Measurements from ENCODE around the gene ODR4.
A peak's percentile ranks its signal among the peaks of the same experiment; 100 is the strongest.
"Not testable (repeated sequence)": the region's sequence is repeated elsewhere in the genome, so short reads cannot be mapped to it uniquely, and the experiment has no call there.

Gene ODR4

GRCh38 chr1:186420923-186421322 is 45.3 kb downstream of the ODR4 start:
- no peak for DNase-seq (ENCODE audit: low spot score)
- peak; percentile 12 for FAIRE-seq

GRCh38 chr1:186421446-186421845 is 45.8 kb downstream of the ODR4 start:
- FAIRE-seq = no peak
- no peak for DNase-seq (ENCODE audit: low spot score)

GRCh38 chr1:186424539-186424938 is 48.9 kb downstream of the ODR4 start:
- DNase-seq (ENCODE audit: low spot score) (no peak), FAIRE-seq (no peak)

- FAIRE-seq (no peak), DNase-seq (ENCODE audit: low spot score) (no peak)
These were observed 50.5 kb downstream of the ODR4 start for GRCh38 chr1:186426118-186426517.

- no peak for DNase-seq (ENCODE audit: low spot score)
- no peak for FAIRE-seq
These were observed 53.4 kb downstream of the ODR4 start for GRCh38 chr1:186429017-186429416.

- DNase-seq (ENCODE audit: low spot score) (no peak), FAIRE-seq (no peak)
These were observed 59.7 kb downstream of the ODR4 start for GRCh38 chr1:186435336-186435735.

GRCh38 chr1:186438567-186438966 is 62.9 kb downstream of the ODR4 start:
- no peak for DNase-seq (ENCODE audit: low spot score)
- FAIRE-seq = no peak

GRCh38 chr1:186440584-186440983 is 64.9 kb downstream of the ODR4 start:
- no peak for FAIRE-seq

GRCh38 chr1:186442651-186443375 is 67.2 kb downstream of the ODR4 start:
- DNase-seq (ENCODE audit: low spot score) (no peak), FAIRE-seq (no peak)

More at GRCh38 chr1:186440584-186440983, 64.9 kb downstream of the ODR4 start:
- DNase-seq (ENCODE audit: low spot score) = peak; percentile 25

- no peak for FAIRE-seq
- DNase-seq (ENCODE audit: low spot score) = no peak
These were observed 68.0 kb downstream of the ODR4 start for GRCh38 chr1:186443638-186444037.

GRCh38 chr1:186446152-186446551 is 70.5 kb downstream of the ODR4 start:
- FAIRE-seq = no peak

GRCh38 chr1:186454981-186455380 is 79.3 kb downstream of the ODR4 start:
- DNase-seq (ENCODE audit: low spot score) = no peak
- no peak for FAIRE-seq

More at GRCh38 chr1:186446152-186446551, 70.5 kb downstream of the ODR4 start:
- DNase-seq (ENCODE audit: low spot score) = no peak

GRCh38 chr1:186456729-186457255 is 81.2 kb downstream of the ODR4 start:
- FAIRE-seq = no peak

GRCh38 chr1:186459161-186459560 is 83.5 kb downstream of the ODR4 start:
- FAIRE-seq; DNase-seq (ENCODE audit: low spot score): not testable (repeated sequence)

More at GRCh38 chr1:186456729-186457255, 81.2 kb downstream of the ODR4 start:
- DNase-seq (ENCODE audit: low spot score) = no peak

GRCh38 chr1:186461014-186461413 is 85.4 kb downstream of the ODR4 start, which contains the start of gene PDC:
TSS of gene PDC (minus strand) at chr1:186461114. CDS start at chr1:186449459, 11,655 bp downstream.
- DNase-seq (ENCODE audit: low spot score) = no peak
- FAIRE-seq = no peak

GRCh38 chr1:186463511-186463910 is 87.9 kb downstream of the ODR4 start:
- DNase-seq (ENCODE audit: low spot score) (no peak), FAIRE-seq (no peak)

- no peak for FAIRE-seq
- no peak for DNase-seq (ENCODE audit: low spot score)
These were observed 88.3 kb downstream of the ODR4 start for GRCh38 chr1:186463926-186464325.

- not testable (repeated sequence) for DNase-seq (ENCODE audit: low spot score); FAIRE-seq
These were observed 89.9 kb downstream of the ODR4 start for GRCh38 chr1:186465491-186465890.

- no peak for FAIRE-seq
- DNase-seq (ENCODE audit: low spot score) = no peak
These were observed 90.3 kb downstream of the ODR4 start for GRCh38 chr1:186465946-186466345.
